ENCODE results near the gene DCC.

Gene DCC

GRCh38 chr18:52395146-52395852 is 55.3 kb downstream of the DCC start:
- ATAC-seq (ENCODE audit: low read depth), result no peak
- H3K27ac ChIP-seq (ENCODE audit: poor library complexity, severe bottlenecking), result no peak overlapping the region
- no peak for DNase-seq (ENCODE audit: low spot score)
- peaks cover 4% of the 10 kb centered on the region for H3K27me3 ChIP-seq (ENCODE audit: insufficient read depth, poor library complexity, severe bottlenecking)
- no peak overlapping the region for H3K4me3 ChIP-seq (ENCODE audit: severe bottlenecking)
- H3K4me1 ChIP-seq (ENCODE audit: insufficient read depth, poor library complexity, severe bottlenecking), result no peaks in the 10 kb centered on the region
- TF ChIP-seq CTCF (IDR thresholded peaks at IDR 0.05; ENCODE audit: poor library complexity, severe bottlenecking), result no peak
- H3K36me3 ChIP-seq (ENCODE audit: low read depth), result no peaks in the 10 kb centered on the region
- no peaks in the 10 kb centered on the region for H3K9me3 ChIP-seq (ENCODE audit: severe bottlenecking)

GRCh38 chr18:52401236-52401635 is 61.2 kb downstream of the DCC start:
- Histone ChIP-seq H3K27me3 (ENCODE audit: insufficient read depth, poor library complexity, severe bottlenecking) (no peaks in the 10 kb centered on the region), H3K4me1 (ENCODE audit: insufficient read depth, poor library complexity, severe bottlenecking) (no peaks in the 10 kb centered on the region), H3K4me3 (ENCODE audit: severe bottlenecking) (no peak overlapping the region), H3K27ac (ENCODE audit: poor library complexity, severe bottlenecking) (no peak overlapping the region), H3K9me3 (ENCODE audit: severe bottlenecking) (no peaks in the 10 kb centered on the region), H3K36me3 (ENCODE audit: low read depth) (no peaks in the 10 kb centered on the region)
- TF ChIP-seq CTCF (IDR thresholded peaks at IDR 0.05; ENCODE audit: poor library complexity, severe bottlenecking), result no peak
- no peak for ATAC-seq (ENCODE audit: low read depth)
- no peak for DNase-seq (ENCODE audit: low spot score)

- TF ChIP-seq CTCF (IDR thresholded peaks at IDR 0.05; ENCODE audit: poor library complexity, severe bottlenecking), result no peak
- DNase-seq (ENCODE audit: low spot score) (no peak), ATAC-seq (ENCODE audit: low read depth) (no peak)
- Histone ChIP-seq H3K27me3 (ENCODE audit: insufficient read depth, poor library complexity, severe bottlenecking) (no peaks in the 10 kb centered on the region), H3K9me3 (ENCODE audit: severe bottlenecking) (no peaks in the 10 kb centered on the region), H3K4me1 (ENCODE audit: insufficient read depth, poor library complexity, severe bottlenecking) (no peaks in the 10 kb centered on the region), H3K27ac (ENCODE audit: poor library complexity, severe bottlenecking) (no peak overlapping the region), H3K4me3 (ENCODE audit: severe bottlenecking) (no peak overlapping the region), H3K36me3 (ENCODE audit: low read depth) (no peaks in the 10 kb centered on the region)
These were observed 62.8 kb downstream of the DCC start for GRCh38 chr18:52402814-52403213.

GRCh38 chr18:52403291-52404021 is 63.5 kb downstream of the DCC start:
- no peak overlapping the region for H3K4me3 ChIP-seq (ENCODE audit: severe bottlenecking)
- no peak for TF ChIP-seq CTCF (IDR thresholded peaks at IDR 0.05; ENCODE audit: poor library complexity, severe bottlenecking)
- DNase-seq (ENCODE audit: low spot score), result no peak
- no peak overlapping the region for H3K27ac ChIP-seq (ENCODE audit: poor library complexity, severe bottlenecking)
- no peaks in the 10 kb centered on the region for H3K4me1 ChIP-seq (ENCODE audit: insufficient read depth, poor library complexity, severe bottlenecking)
- no peaks in the 10 kb centered on the region for H3K9me3 ChIP-seq (ENCODE audit: severe bottlenecking)
- no peaks in the 10 kb centered on the region for H3K27me3 ChIP-seq (ENCODE audit: insufficient read depth, poor library complexity, severe bottlenecking)
- ATAC-seq (ENCODE audit: low read depth), result no peak
- H3K36me3 ChIP-seq (ENCODE audit: low read depth), result no peaks in the 10 kb centered on the region

GRCh38 chr18:52408800-52409302 is 68.9 kb downstream of the DCC start:
- Histone ChIP-seq H3K36me3 (ENCODE audit: low read depth) (no peaks in the 10 kb centered on the region), H3K27me3 (ENCODE audit: insufficient read depth, poor library complexity, severe bottlenecking) (no peaks in the 10 kb centered on the region), H3K27ac (ENCODE audit: poor library complexity, severe bottlenecking) (no peak overlapping the region), H3K9me3 (ENCODE audit: severe bottlenecking) (no peaks in the 10 kb centered on the region), H3K4me1 (ENCODE audit: insufficient read depth, poor library complexity, severe bottlenecking) (no peaks in the 10 kb centered on the region), H3K4me3 (ENCODE audit: severe bottlenecking) (no peak overlapping the region)
- DNase-seq (ENCODE audit: low spot score), result no peak
- no peak for TF ChIP-seq CTCF (IDR thresholded peaks at IDR 0.05; ENCODE audit: poor library complexity, severe bottlenecking)
- no peak for ATAC-seq (ENCODE audit: low read depth)
